Common myeloid progenitor, CD34-positive (primary cell): ENCODE results near the gene MSLN.
A peak's percentile ranks its signal among the peaks of the same experiment; 100 is the strongest.
"Not testable (repeated sequence)": the region's sequence is repeated elsewhere in the genome, so short reads cannot be mapped to it uniquely, and the experiment has no call there.

Experiments
- CTCF ChIA-PET: fragments of 350-600 bp; sonication (Branson Sonifier 250); formaldehyde crosslinking; loops from one replicate; lab custom pipeline; 2021; ENCODE audit warnings: antibody characterized with exemption; lab: Charles Lee
- POLR2A ChIA-PET: fragments of 350-600 bp; sonication (Branson Sonifier 250); formaldehyde crosslinking; loops from one replicate; lab custom pipeline; 2021; ENCODE audit warnings: antibody characterized with exemption; lab: Charles Lee
- DNase-seq, 3 donors: peaks; one replicate each; pipeline versions ENCODE4 v3.0.0 to v3.0.0-alpha.2; 2013
- H3K27ac ChIP-seq, 2 experiments: 1 replicate in 1 of 2; 2 replicates in 1 of 2; pipeline ENCODE4 v1.7.0; 2013; ENCODE audit warnings: inconsistent platforms in 2 of 2, low read length in 2 of 2, mild to moderate bottlenecking in 2 of 2, low read depth in 1 of 2, moderate library complexity in 1 of 2; ENCODE audit not compliant: severe bottlenecking in 2 of 2, insufficient read depth in 1 of 2, poor library complexity in 1 of 2
- H3K27me3 ChIP-seq, 5 experiments: replicated peaks in 2 of 5; 1 replicate in 3 of 5; 2 replicates in 2 of 5; pipeline versions ENCODE4 v1.6.1 to v1.7.0; 2013; ENCODE audit warnings: low read length in 4 of 5, mild to moderate bottlenecking in 2 of 5, moderate library complexity in 2 of 5, inconsistent platforms in 1 of 5; ENCODE audit not compliant: insufficient read depth in 5 of 5, control insufficient read depth in 4 of 5
- H3K36me3 ChIP-seq, 4 experiments: 1 replicate in 2 of 4; 2 replicates in 2 of 4; pipeline versions ENCODE4 v1.6.1 to v1.7.0; 2013; ENCODE audit warnings: low read length in 3 of 4, control low read depth in 1 of 4, mild to moderate bottlenecking in 1 of 4; ENCODE audit not compliant: control insufficient read depth in 4 of 4, insufficient read depth in 4 of 4
- H3K4me1 ChIP-seq, 4 experiments: 1 replicate in 3 of 4; 2 replicates in 1 of 4; pipeline versions ENCODE4 v1.6.1 to v1.7.1; 2013; ENCODE audit warnings: low read length in 3 of 4, mild to moderate bottlenecking in 3 of 4, control low read depth in 1 of 4, inconsistent platforms in 1 of 4, moderate library complexity in 1 of 4; ENCODE audit not compliant: control insufficient read depth in 4 of 4, insufficient read depth in 4 of 4; ENCODE audit errors: control extremely low read depth in 1 of 4
- H3K4me3 ChIP-seq, 7 experiments: 1 replicate in 4 of 7; 2 replicates in 3 of 7; pipeline versions ENCODE4 v1.5.1 to v1.7.0; 2013; ENCODE audit warnings: mild to moderate bottlenecking in 7 of 7, low read length in 6 of 7, moderate library complexity in 6 of 7, inconsistent platforms in 2 of 7, low read depth in 2 of 7, control low read depth in 1 of 7; ENCODE audit not compliant: insufficient read depth in 4 of 7, control insufficient read depth in 1 of 7; ENCODE audit errors: extremely low read depth in 1 of 7
- H3K9me3 ChIP-seq, 5 experiments: 1 replicate in 4 of 5; 2 replicates in 1 of 5; pipeline versions ENCODE4 v1.6.1 to v1.7.1; 2013; ENCODE audit warnings: low read length in 4 of 5, mild to moderate bottlenecking in 2 of 5, inconsistent platforms in 1 of 5, low read depth in 1 of 5, moderate library complexity in 1 of 5; ENCODE audit not compliant: control insufficient read depth in 4 of 5, insufficient read depth in 2 of 5; ENCODE audit errors: control extremely low read depth in 1 of 5
- WGBS: methylation state at CpG from one replicate; pipeline ENCODE4 v1.1.5; 2013; ENCODE audit not compliant: insufficient coverage; 5-methylcytosine and 5-hydroxymethylcytosine counted together

Gene MSLN

GRCh38 chr16:736936-737481 lies 23.5 kb upstream of the MSLN start:
- Histone ChIP-seq H3K27me3 (no peaks in the 10 kb centered on the region), H3K27ac (peak overlapping the region in 1 of 2 experiments; percentile 64), H3K4me1 (peaks cover 0 to 41% (median 33%) of the 10 kb centered on the region in 4 experiments), H3K4me3 (peak overlapping the region in 3 of 7 experiments; percentile 48 to 60 (median 48)), H3K36me3 (peaks cover 3 to 55% (median 42%) of the 10 kb centered on the region in 4 experiments), H3K9me3 (no peaks in the 10 kb centered on the region)
- POLR2A ChIA-PET: interaction anchor here (1.2 kb wide), 1 partner anchor 8 kb away, joined by 3 read pairs; no protein-coding TSS in a partner anchor
- CTCF ChIA-PET: interaction anchor here (1.0 to 1.6 kb wide), 4 partner anchors 16 to 25 kb away, joined by 3 to 4 read pairs (median 3); partner anchors contain the start of gene ANTKMT
- WGBS: 93% methylated on average over 28 of the region's 29 CpGs
- DNase-seq: no peak

DNA sequence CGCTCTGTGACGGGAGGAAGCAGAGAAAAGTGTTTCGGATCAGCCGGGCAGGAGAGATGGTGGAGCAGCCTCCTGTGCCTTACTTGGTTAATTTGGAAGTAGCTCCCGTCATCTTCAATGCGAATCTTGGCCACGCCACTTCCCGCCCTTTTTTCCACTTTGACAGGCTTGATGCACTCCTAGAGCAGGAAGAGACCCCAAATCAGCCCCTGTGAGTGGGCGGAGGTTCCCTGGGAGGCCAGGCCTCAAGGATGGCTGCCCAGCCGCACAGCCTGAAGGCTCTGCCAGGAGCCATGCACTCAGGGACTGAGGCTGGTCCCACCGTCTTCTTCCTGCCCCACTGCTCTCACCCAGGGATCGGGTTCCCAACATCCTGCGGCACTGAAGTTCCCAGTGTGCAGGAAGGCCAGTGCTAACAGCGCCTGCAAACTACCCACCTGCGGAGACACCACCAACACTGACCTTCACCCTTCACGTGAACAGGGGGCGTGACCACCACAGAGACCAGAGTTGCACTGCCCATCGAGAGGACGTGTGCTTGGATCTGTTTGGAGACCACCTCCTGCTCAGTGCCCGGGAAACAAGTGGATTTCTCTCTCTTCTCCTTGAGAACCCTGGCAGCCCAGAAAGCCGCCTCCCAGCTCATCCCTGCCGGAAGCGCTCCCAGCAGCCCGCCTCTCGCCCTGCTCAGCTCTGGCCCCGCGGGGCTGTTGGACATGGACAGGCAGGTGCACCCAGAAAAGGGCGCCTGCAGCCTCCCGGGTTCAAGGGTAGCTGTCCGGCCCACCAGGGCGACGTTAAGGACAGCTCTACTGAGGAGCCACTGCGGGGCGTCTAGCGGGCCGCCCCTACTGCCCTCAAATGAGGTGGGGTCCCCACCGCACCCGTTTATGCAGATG lies 20.7 kb upstream of the MSLN start:
- Histone ChIP-seq H3K27me3 (no peaks in the 10 kb centered on the region), H3K36me3 (peaks cover 0 to 29% (median 19%) of the 10 kb centered on the region in 4 experiments), H3K27ac (peak overlapping the region; percentile 40 to 86), H3K4me1 (peaks cover 0 to 41% (median 33%) of the 10 kb centered on the region in 4 experiments), H3K9me3 (no peaks in the 10 kb centered on the region), H3K4me3 (peak overlapping the region; percentile 62 to 97 (median 87))
- WGBS: 57% methylated on average over 38 of the region's 38 CpGs
- ChIA-PET CTCF (interaction anchor here (0.6 to 2.1 kb wide), 10 partner anchors 11 to 42 kb away, joined by 3 to 6 read pairs (median 3); partner anchors contain the start of gene ANTKMT), POLR2A (interaction anchor here (1.5 kb wide), 1 partner anchor 13 kb away, joined by 4 read pairs; the partner anchor contains the start of genes CCDC78 and HAGHL)
- DNase-seq: no peak

GRCh38 chr16:740459-740763 lies 20.1 kb upstream of the MSLN start:
- ChIA-PET POLR2A (interaction anchor here (1.5 kb wide), 1 partner anchor 14 kb away, joined by 4 read pairs; the partner anchor contains the start of genes CCDC78 and HAGHL), CTCF (interaction anchor here (0.6 to 2.1 kb wide), 9 partner anchors 10 to 41 kb away, joined by 3 to 6 read pairs (median 3); partner anchors contain the start of gene ANTKMT)
- WGBS: 0% methylated on average over 20 of the region's 22 CpGs

GRCh38 chr16:740764-741505 lies 19.6 kb upstream of the MSLN start, which contains the start of gene CIAO3:
Gene CIAO3 (minus strand): TSS chr16:740997. CDS start chr16:740985, 12 bp downstream.
- Histone ChIP-seq H3K27me3 (no peaks in the 10 kb centered on the region), H3K9me3 (no peaks in the 10 kb centered on the region), H3K27ac (peak within 1 kb of the TSS; percentile 40 to 86), H3K36me3 (peaks cover 0 to 18% (median 11%) of the 10 kb centered on the region in 4 experiments), H3K4me1 (peaks cover 0 to 41% (median 34%) of the 10 kb centered on the region in 4 experiments), H3K4me3 (peak within 1 kb of the TSS; percentile 64 to 97 (median 87))
- under 1% methylated on average over 72 of the region's 79 CpGs for WGBS
- peak; percentile 89 to 93 (median 93) for DNase-seq
- CTCF ChIA-PET: interaction anchor here (0.6 to 2.1 kb wide), 13 partner anchors 10 to 554 kb away, joined by 3 to 6 read pairs (median 3); partner anchors contain the start of gene ANTKMT
- POLR2A ChIA-PET: interaction anchor here (1.5 kb wide), 1 partner anchor 14 kb away, joined by 4 read pairs; the partner anchor contains the start of genes CCDC78 and HAGHL

More at GRCh38 chr16:740459-740763, 20.1 kb upstream of the MSLN start:
- H3K36me3 ChIP-seq: peaks cover 0 to 23% (median 15%) of the 10 kb centered on the region in 4 experiments
- DNase-seq: no peak
- H3K4me3 ChIP-seq: peak overlapping the region; percentile 62 to 97 (median 87)
- no peaks in the 10 kb centered on the region for H3K9me3 ChIP-seq
- H3K27me3 ChIP-seq: no peaks in the 10 kb centered on the region
- H3K4me1 ChIP-seq: peaks cover 0 to 41% (median 33%) of the 10 kb centered on the region in 4 experiments
- peak overlapping the region; percentile 40 to 86 for H3K27ac ChIP-seq

DNA sequence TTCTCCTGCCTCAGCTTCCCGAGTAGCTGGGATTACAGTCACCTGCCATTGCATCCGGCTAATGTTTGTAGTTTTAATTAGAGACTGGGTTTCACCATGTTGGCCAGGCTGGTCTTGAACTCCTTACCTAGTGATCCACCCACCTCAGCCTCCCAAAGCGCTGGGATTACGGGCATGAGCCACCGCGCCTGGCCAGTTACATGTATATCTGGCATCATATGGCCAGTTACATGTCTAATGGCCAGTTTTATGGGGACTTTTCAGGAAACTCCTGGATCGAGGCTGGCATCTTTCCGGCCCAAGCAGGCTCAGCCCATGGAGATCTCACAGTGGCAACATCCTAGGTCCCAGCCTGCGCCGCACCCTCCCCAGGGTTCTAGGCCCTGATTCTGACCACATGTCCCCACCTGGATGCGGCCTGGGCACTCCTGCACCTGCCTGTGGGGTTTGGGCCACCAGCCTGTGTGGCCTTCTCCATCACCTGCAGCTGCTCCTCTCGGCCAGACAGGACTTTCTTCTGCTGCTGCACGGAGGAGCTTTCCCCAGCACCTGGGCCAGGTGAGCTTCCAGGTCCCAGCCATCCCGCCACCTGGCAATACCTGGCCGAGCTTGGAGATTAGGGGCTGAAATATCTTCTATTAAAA lies 18.4 kb upstream of the MSLN start:
- H3K36me3 ChIP-seq: peaks cover 0 to 7% (median 1%) of the 10 kb centered on the region in 4 experiments
- 96% methylated on average over 14 of the region's 15 CpGs for WGBS
- no peak overlapping the region for H3K27ac ChIP-seq
- CTCF ChIA-PET: interaction anchor here (0.7 to 5.0 kb wide), 9 partner anchors 13 to 553 kb away, joined by 3 to 46 read pairs (median 4); no protein-coding TSS in a partner anchor
- no peaks in the 10 kb centered on the region for H3K27me3 ChIP-seq
- peaks cover 0 to 35% (median 31%) of the 10 kb centered on the region in 4 experiments for H3K4me1 ChIP-seq
- DNase-seq: no peak
- H3K9me3 ChIP-seq: no peaks in the 10 kb centered on the region
- no peak overlapping the region for H3K4me3 ChIP-seq
- POLR2A ChIA-PET: no interaction called here

DNA sequence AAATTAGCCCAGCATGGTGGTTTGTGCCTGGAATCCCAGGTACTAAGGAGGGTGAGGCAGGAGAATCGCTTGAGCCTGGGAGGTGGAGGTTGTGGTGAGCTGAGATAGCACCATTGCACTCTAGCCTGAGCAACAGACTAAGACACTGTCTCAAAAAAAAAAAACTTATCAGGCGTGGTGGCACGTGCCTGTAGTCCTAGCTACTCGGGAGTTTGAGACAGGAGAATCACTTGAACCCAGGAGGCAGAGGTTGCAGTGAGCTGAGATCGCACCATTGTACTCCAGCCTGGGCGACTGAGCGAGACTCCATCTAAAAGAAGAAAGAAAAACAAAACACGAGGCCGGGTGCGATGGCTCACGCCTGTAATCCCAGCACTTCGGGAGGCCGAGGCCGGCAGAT lies 17.6 kb upstream of the MSLN start:
- POLR2A ChIA-PET, H3K27ac ChIP-seq, DNase-seq, H3K9me3 ChIP-seq, H3K27me3 ChIP-seq, H3K36me3 ChIP-seq, H3K4me3 ChIP-seq: not testable (repeated sequence)
- CTCF ChIA-PET: interaction anchor here (1.1 to 5.0 kb wide), 7 partner anchors 14 to 43 kb away, joined by 3 to 46 read pairs (median 13); partner anchors contain the start of gene METRN
- peaks cover 0 to 27% (median 23%) of the 10 kb centered on the region in 4 experiments for H3K4me1 ChIP-seq
- 97% methylated on average over 6 of the region's 14 CpGs for WGBS
